ENCODE results near the gene DAPK2.

GRCh38 chr15:63953524-63953923 is 92.8 kb downstream of the DAPK2 start:
- no peak for TF ChIP-seq CTCF (IDR thresholded peaks at IDR 0.05)
- no peak for TF ChIP-seq POLR2A (IDR thresholded peaks at IDR 0.05)
- no peak for TF ChIP-seq EP300 (IDR thresholded peaks at IDR 0.05; ENCODE audit: low read depth)
- TF ChIP-seq POLR2AphosphoS5 (IDR thresholded peaks at IDR 0.05), result no peak

Measured in transverse colon (tissue), 4 donors.